Astrocyte of the hippocampus (primary cell): ENCODE data around the gene LEMD3.
"Not testable (repeated sequence)": the region's sequence is repeated elsewhere in the genome, so short reads cannot be mapped to it uniquely, and the experiment has no call there.

ENCODE experiments used
- DNase-seq: peaks from one replicate; pipeline ENCODE4 v3.0.0; 2011; ENCODE audit warnings: low read depth, low spot score

The LEMD3 gene

GRCh38 chr12:65278576-65279368 lies 109.4 kb downstream of the LEMD3 start, which contains the start of gene MSRB3:
TSS of gene MSRB3 (plus strand) at chr12:65278683. CDS start at chr12:65308580, 29,897 bp downstream.
- DNase-seq, result peak; percentile 92

GRCh38 chr12:65279369-65280112 lies 110.2 kb downstream of the LEMD3 start:
- DNase-seq, result no peak

- DNase-seq, result peak; percentile 23
Measured at GRCh38 chr12:65280306-65280705, 110.9 kb downstream of the LEMD3 start.

GRCh38 chr12:65282840-65283239 lies 113.5 kb downstream of the LEMD3 start:
- DNase-seq, result no peak

GRCh38 chr12:65285532-65285931 lies 116.1 kb downstream of the LEMD3 start:
- not testable (repeated sequence) for DNase-seq

GRCh38 chr12:65287426-65287825 lies 118.0 kb downstream of the LEMD3 start:
- DNase-seq, result no peak

- no peak for DNase-seq
Measured at GRCh38 chr12:65292241-65292640, 122.9 kb downstream of the LEMD3 start.

- no peak for DNase-seq
Measured at GRCh38 chr12:65293735-65294134, 124.4 kb downstream of the LEMD3 start.

GRCh38 chr12:65294641-65295262 lies 125.4 kb downstream of the LEMD3 start:
- peak; percentile 28 for DNase-seq

- no peak for DNase-seq
Measured at GRCh38 chr12:65296508-65297265, 127.3 kb downstream of the LEMD3 start.
